Astrocyte of the spinal cord (primary cell): ENCODE results near the gene MVD.

Experiments
- DNase-seq: peaks from one replicate; pipeline ENCODE4 v3.0.0; 2011; ENCODE audit warnings: low read depth, low spot score
- H3K4me3 ChIP-seq: 2 replicates; pipeline ENCODE4 v1.5.1; 2011; ENCODE audit warnings: low read depth, mild to moderate bottlenecking, low read length, moderate library complexity
- CTCF ChIP-seq: IDR thresholded peaks from 2 replicates; pipeline ENCODE4 v1.5.1; 2012; ENCODE audit warnings: low read depth, mild to moderate bottlenecking, low read length, inconsistent platforms
- in situ Hi-C: cut with HindIII; loops from 2 replicates; pipeline ENCODE4 v1.10.0; 2017; ENCODE audit warnings: low sequenced_read_pairs

Gene MVD

DNA sequence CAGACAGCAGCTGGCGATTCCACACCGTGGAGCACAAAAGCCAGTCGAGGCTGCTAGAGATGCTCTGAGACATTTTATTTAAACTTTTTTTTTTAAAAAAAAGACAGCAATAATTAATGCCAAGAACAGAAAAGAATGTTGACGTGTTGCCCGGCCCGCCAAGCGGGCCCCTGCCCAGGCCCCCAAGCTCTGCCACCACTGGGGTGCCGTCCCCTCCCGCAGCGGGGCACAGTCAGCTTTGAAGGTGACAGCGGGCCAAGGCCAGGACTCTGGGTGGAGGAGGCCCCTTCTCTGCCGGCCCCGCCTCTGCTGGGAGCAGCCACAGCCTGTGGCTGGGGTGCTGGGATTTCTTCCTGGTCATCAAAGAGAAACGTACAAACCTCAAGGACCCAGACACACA is 33.5 kb upstream of the MVD start:
- no peak overlapping the region for H3K4me3 ChIP-seq
- in situ Hi-C loops, result no loop called here
- no peak for TF ChIP-seq CTCF
- no peak for DNase-seq

GRCh38 chr16:88695753-88696152 is 32.9 kb upstream of the MVD start:
- in situ Hi-C loops, result no loop called here
- no peak overlapping the region for H3K4me3 ChIP-seq
- DNase-seq, result no peak
- no peak for TF ChIP-seq CTCF

DNA sequence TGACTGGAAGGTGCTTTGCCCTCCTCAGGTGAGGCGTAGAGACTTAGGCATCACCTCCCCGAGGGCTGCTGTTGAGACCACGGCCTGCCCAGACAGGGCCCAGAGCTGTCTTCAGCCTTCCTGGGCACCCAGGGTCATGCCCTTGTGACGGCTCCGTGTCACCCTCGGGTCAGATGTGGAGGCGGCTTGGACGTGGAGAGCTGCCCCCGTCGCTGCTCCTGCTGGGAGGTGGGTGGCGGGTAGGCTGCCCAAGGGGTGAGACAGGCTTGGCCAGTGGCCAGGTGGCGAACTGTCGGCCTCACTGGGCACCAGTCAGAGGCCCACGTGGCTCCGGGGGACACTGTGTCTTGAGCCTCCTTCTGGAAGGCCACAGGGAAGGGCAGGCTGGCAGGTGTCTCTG is 32.3 kb upstream of the MVD start:
- in situ Hi-C loops, result no loop called here
- no peak overlapping the region for H3K4me3 ChIP-seq
- DNase-seq, result no peak
- TF ChIP-seq CTCF, result no peak

GRCh38 chr16:88694221-88695087 is 31.6 kb upstream of the MVD start:
- no peak overlapping the region for H3K4me3 ChIP-seq
- no peak for DNase-seq
- no peak for TF ChIP-seq CTCF
- in situ Hi-C loops, result no loop called here

- TF ChIP-seq CTCF, result no peak
- no peak for DNase-seq
- no peak overlapping the region for H3K4me3 ChIP-seq
- in situ Hi-C loops, result no loop called here
These were observed 30.7 kb upstream of the MVD start for GRCh38 chr16:88693420-88694177.

DNA sequence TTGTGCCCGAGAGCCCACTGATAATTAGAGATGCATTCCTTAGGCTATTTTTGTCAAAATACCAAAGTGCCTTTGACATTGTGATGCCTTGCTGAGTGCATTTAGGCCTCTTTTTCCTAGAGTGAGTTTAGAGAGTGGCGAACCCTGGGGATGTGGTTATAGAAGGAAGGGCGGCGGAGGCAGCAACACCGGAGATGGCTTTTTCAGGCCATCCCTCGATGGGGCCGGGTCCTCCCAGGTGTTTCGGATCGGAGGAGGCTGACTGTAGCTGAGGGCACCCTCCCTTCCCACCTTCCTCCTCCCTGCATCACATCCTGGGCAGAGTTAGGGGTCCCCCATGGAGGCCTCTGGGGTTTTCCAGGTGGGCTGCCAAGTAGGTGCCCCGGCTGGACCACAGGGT is 30.0 kb upstream of the MVD start:
- no peak for TF ChIP-seq CTCF
- H3K4me3 ChIP-seq, result no peak overlapping the region
- in situ Hi-C loops, result no loop called here
- DNase-seq, result no peak
